IPS DF 6.9 (cell line): ENCODE measurements around the gene FKTN.
"Not testable (repeated sequence)": the region's sequence is repeated elsewhere in the genome, so short reads cannot be mapped to it uniquely, and the experiment has no call there.

ENCODE experiments used
- DNase-seq: peaks from one replicate; pipeline ENCODE4 v3.0.0-alpha.2; 2013; ENCODE audit warnings: low read depth, low spot score
- H3K27ac ChIP-seq: one replicate; pipeline ENCODE4 v1.5.1; 2013; ENCODE audit warnings: low read length, control low read depth
- H3K27me3 ChIP-seq: 2 replicates; pipeline ENCODE4 v1.6.1; 2013; ENCODE audit warnings: mild to moderate bottlenecking, low read length; ENCODE audit not compliant: control insufficient read depth, insufficient read depth
- H3K36me3 ChIP-seq: 2 replicates; pipeline ENCODE4 v1.6.1; 2013; ENCODE audit warnings: low read length; ENCODE audit not compliant: control insufficient read depth, insufficient read depth
- H3K4me1 ChIP-seq: 2 replicates; pipeline ENCODE4 v1.6.1; 2013; ENCODE audit warnings: low read length; ENCODE audit not compliant: control insufficient read depth, insufficient read depth
- H3K4me3 ChIP-seq: 2 replicates; pipeline ENCODE4 v1.5.1; 2013; ENCODE audit warnings: mild to moderate bottlenecking, low read length
- H3K9me3 ChIP-seq: 2 replicates; pipeline ENCODE4 v1.6.1; 2013; ENCODE audit warnings: low read length, inconsistent platforms; ENCODE audit not compliant: control insufficient read depth, insufficient read depth
- WGBS: extraction: QIAGEN DNeasy Blood & Tissue Kit; methylation state at CpG from one replicate; pipeline ENCODE4 v1.1.7; 2013; ENCODE audit warnings: mixed read lengths, missing lambda C conversion rate; ENCODE audit not compliant: insufficient read length, insufficient coverage; 5-methylcytosine and 5-hydroxymethylcytosine counted together

Gene FKTN

DNA sequence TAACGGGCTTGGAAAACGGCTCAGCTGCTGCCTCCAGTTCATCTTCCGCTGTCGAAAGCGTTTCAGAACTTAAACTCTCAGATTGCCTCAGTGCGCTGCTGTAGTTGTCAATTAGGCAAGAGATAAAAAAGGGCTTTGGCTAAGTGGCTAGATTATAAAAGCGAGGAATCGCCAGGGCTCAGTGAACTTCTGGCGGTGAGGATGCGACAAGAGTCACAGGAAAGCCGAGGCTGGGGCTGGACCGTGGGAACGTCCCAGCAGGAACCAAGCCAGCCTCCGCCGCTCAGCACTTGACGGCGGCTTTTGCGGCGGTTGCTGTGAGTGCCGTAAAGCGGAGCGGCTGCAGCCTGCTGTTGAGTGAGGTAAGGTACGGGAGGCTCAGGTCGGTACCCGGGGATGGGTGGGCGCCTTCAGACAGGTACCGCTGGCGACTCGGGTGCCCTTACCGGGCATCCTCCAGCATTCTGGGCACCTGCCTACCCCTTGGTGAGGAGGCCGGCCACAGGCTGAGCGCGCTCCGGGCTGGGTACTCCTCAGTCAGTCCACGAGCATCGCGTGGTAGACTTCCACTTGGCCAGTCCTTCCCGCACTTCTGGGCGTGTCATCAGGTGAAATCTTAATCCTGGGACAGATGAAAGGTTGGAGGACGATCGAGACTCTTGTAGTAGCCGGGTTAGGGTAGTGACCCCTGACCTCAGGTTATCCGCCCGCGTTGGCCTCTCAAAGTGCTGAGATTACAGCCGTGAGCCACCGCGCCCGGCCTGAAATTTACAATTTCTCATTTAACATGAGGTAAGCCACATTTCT, at the start of gene FKTN:
Gene FKTN, plus strand, starts transcription at position 328 of the 807 bp plus-strand sequence. CDS start 16,902 bp downstream, outside the sequence.
- no CpG with 5 or more reads among the region's 49 CpGs for WGBS
- Histone ChIP-seq H3K36me3 (no peaks in the 10 kb centered on the region), H3K27ac (no peak within 1 kb of the TSS), H3K4me3 (peak within 1 kb of the TSS; percentile 92), H3K4me1 (peaks cover 2% of the 10 kb centered on the region; the same call in 1 of the 2 replicates), H3K27me3 (no peaks in the 10 kb centered on the region), H3K9me3 (peaks cover 2% of the 10 kb centered on the region; the same call in 1 of the 2 replicates)
- peak; percentile 79 for DNase-seq

DNA sequence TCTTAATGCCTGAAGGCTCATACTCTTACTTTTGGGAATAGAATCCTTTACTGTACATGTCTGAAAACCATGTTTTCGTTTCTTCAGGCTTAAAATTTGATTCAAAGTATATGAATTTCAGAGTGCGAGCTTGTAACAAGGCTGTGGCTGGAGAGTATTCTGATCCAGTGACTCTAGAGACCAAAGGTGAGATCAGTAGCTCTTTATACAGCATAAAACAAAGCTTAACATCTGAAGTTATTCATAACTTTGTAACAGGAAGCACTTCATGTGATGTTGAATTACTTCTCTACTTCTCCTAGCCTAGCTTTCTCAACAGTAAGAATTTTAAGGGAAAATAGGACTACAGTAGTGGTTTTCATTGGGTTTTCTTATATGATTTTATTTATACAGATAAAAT, 49.4 kb upstream of the FKTN start:
- Histone ChIP-seq H3K36me3 (no peaks in the 10 kb centered on the region), H3K27ac (no peak overlapping the region), H3K4me3 (no peak overlapping the region), H3K9me3 (no peaks in the 10 kb centered on the region), H3K27me3 (no peaks in the 10 kb centered on the region), H3K4me1 (no peaks in the 10 kb centered on the region)
- no peak for DNase-seq
- no CpG with 5 or more reads among the region's 2 CpGs for WGBS

DNA sequence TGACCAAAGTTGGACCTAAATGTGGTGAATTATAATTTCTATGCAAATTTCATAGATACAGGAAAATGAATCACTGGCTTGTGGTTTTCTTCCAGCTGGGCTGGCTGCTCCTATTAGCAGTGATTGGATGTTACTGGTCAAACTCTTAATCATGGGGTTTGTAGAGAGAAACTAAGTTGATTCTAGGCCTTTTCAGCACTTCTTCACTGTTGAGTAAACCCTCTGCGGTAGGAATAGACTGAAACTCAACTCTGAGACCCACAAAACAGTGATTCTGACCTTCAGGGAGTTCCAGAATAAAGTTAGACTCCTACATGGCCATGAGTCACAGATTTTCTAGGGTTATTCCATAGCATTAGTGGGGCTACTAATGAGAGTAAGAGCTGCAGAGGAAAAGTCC, 47.9 kb upstream of the FKTN start:
- Histone ChIP-seq H3K36me3 (no peaks in the 10 kb centered on the region), H3K27ac (no peak overlapping the region), H3K9me3 (no peaks in the 10 kb centered on the region), H3K4me3 (no peak overlapping the region), H3K4me1 (no peaks in the 10 kb centered on the region), H3K27me3 (no peaks in the 10 kb centered on the region)
- DNase-seq: no peak
- no CpG with 5 or more reads among the region's 1 CpG for WGBS

DNA sequence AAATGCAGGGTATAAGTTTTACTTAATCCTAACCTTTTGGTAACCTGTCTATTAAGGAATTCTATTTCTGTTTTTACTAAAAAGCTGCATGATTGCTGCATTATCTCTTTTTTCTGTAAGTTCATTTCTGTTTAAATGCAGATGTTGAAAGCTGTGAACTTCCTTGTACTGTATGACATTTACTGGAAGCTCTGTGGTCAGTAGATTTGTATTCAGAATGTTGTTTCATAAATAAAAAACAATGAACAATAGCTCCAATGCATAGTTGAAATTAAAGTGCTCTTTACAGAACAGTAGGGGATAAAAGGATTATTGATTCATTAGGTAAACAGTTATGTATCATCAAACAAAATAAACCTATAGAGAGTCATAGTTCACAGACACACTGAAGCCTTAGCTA, 46.5 kb upstream of the FKTN start:
- Histone ChIP-seq H3K4me3 (no peak overlapping the region), H3K27ac (no peak overlapping the region), H3K27me3 (no peaks in the 10 kb centered on the region), H3K36me3 (no peaks in the 10 kb centered on the region), H3K9me3 (no peaks in the 10 kb centered on the region), H3K4me1 (0 out of 2 replicates have a peak, but pooled peaks cover 2% of the 10 kb centered on the region)
- DNase-seq: no peak

DNA sequence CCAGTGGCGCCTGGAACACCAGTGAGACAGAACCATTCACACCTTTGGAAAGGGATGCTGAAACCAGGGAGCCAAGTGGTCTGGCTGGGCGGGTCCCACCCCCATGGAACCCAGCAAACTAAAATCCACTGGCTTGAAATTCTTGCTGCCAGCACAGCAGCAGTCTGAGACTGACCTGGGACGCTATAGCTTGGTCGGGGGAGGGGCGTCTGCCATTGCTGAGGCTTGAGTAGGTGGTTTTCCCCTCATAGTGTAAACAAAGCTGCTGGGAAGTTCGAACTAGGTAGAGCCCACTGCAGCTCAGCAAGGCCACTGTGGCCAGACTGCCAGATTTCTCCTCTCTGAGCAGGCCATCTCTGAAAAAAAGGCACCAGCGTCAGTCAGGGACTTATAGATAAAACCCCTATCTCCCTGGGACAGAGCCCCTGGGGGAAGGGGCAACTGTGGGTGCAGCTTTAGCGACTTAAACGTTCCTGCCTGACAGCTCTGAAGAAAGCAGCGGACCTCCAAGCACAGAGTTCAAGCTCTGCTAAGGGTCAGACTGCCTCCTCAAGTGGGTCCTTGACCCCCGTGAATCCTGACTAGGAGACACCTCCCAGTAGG, 42.0 kb upstream of the FKTN start:
- Histone ChIP-seq H3K9me3 (no peaks in the 10 kb centered on the region), H3K36me3 (no peaks in the 10 kb centered on the region), H3K27ac (no peak overlapping the region), H3K27me3 (no peaks in the 10 kb centered on the region), H3K4me1 (0 out of 2 replicates have a peak, but pooled peaks cover 2% of the 10 kb centered on the region), H3K4me3 (no peak overlapping the region)
- no peak for DNase-seq
- WGBS: no CpG with 5 or more reads among the region's 11 CpGs

DNA sequence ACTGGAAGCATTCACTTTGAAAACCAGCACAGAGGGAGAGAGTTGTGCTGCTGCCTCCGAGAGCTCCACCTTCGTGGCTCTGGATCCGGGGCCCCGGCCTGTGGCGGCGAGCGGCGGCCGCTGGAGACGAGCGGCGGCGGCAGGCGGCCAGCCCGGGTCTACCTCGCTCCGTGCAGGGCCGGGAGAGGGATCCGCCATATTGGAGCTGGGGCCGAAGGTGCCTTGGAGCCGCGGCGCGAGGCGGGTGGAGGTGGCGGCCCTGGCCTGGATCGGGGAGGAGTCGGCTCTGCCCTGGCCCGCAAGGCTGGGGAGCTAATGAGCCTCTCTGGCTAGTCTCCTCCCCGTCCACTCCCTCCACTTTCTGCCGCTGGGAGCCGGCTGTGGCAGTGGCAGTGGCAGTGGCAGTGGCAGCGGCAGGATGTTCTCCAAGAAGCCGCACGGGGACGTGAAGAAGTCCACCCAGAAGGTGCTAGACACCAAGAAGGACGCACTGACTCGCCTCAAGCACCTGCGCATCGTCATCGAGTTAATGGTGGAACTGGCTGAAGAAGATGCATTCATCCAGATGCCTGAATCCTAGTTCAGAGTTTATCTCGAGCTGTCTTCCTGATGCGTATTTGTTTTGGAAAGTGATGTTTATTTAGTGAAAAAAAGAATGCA, 38.1 kb upstream of the FKTN start:
- H3K9me3 ChIP-seq, H3K4me1 ChIP-seq, H3K27me3 ChIP-seq, H3K27ac ChIP-seq, DNase-seq, H3K36me3 ChIP-seq: not testable (repeated sequence)
- H3K4me3 ChIP-seq: peak overlapping the region; percentile 25; the same call in 1 of the 2 replicates
- WGBS: no CpG with 5 or more reads among the region's 43 CpGs

DNA sequence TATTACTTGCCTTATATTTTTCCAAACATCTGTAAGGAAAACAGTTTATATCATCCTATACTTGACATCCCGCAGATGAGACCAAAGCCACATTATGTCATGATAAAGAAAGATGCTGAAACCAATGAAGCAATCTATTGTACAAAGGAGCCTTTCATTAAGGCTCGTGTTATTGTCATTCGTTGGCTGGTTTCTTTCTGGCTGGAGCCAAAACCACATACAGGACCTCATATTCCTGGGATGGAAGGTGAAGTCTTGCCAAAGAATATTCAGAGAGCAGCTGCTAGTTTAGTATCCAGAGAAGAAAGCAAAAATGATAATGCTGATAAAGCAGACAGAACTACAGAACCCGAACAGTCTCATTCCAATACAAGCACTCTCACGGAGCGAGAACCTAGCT, 36.9 kb upstream of the FKTN start:
- H3K4me3 ChIP-seq, H3K9me3 ChIP-seq, H3K4me1 ChIP-seq, H3K36me3 ChIP-seq, DNase-seq, H3K27me3 ChIP-seq, H3K27ac ChIP-seq: not testable (repeated sequence)
- no CpG with 5 or more reads among the region's 6 CpGs for WGBS

DNA sequence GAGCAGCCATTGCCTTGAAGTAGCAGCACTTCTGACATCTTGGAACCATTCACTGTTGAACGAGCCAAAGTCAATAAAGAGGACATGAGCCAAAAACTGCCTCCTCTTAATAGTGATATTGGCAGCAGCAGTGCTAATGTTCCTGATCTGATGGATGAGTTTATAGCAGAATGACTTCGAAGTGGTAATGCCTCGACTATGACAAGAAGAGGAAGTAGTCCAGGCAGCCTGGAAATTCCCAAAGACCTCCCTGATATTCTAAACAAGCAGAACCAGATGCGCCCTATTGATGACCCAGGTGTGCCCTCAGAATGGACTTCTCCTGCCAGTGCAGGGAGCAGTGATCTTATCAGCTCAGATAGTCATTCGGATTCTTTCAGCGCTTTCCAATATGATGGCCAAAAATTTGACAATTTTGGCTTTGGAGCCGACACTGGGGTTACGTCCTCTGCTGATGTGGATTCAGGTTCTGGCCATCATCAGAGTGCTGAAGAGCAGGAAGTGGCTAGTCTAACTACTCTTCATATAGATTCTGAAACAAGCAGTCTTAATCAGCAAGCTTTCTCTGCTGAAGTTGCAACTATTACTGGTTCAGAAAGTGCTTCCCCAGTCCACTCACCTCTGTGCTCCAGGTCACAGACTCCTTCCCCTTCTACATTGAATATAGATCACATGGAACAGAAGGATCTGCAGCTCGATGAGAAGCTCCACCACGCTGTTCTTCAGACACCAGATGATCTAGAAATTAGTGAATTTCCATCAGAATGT, 35.1 kb upstream of the FKTN start:
- WGBS: no CpG with 5 or more reads among the region's 10 CpGs
- H3K4me3 ChIP-seq, H3K27me3 ChIP-seq, DNase-seq, H3K36me3 ChIP-seq, H3K27ac ChIP-seq, H3K4me1 ChIP-seq, H3K9me3 ChIP-seq: not testable (repeated sequence)

DNA sequence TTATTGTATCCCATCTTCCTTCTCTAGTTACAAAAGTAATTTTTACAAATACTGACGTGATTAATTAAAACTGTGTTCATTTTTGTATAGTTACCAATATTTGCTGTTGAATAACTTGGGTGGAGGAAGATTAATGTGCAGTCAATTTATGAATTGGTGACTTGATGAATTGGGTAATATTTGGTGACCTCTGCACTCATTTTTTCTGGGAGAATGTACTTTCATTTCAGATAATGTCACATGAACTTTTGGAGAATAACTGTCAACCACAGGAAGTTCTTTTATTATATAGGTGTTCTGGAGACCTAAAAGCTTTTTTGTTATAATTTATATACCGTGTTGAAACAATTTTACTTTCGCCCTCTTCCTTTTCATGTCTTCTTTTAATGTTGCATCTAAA, 26.4 kb upstream of the FKTN start:
- DNase-seq: no peak
- Histone ChIP-seq H3K36me3 (no peaks in the 10 kb centered on the region; the same call in 1 of the 2 replicates), H3K27me3 (no peaks in the 10 kb centered on the region), H3K27ac (no peak overlapping the region), H3K4me1 (no peaks in the 10 kb centered on the region), H3K4me3 (no peak overlapping the region), H3K9me3 (no peaks in the 10 kb centered on the region)
- no CpG with 5 or more reads among the region's 3 CpGs for WGBS
